KBM-7 (cell line): ENCODE results near the gene ARID5B.

Experiments
- DNase-seq: peaks from one replicate; pipeline ENCODE4 v3.0.0-alpha.2; 2015
- in situ Hi-C: fragments of 300-500 bp; cut with MboI; formaldehyde crosslinking; loops from 2 replicates; pipeline ENCODE4 v1.14.3; 2020; ENCODE audit warnings: low sequenced_read_pairs, low pct_unique_long_range_greater_than_20kb, mixed read lengths

ARID5B gene

DNA sequence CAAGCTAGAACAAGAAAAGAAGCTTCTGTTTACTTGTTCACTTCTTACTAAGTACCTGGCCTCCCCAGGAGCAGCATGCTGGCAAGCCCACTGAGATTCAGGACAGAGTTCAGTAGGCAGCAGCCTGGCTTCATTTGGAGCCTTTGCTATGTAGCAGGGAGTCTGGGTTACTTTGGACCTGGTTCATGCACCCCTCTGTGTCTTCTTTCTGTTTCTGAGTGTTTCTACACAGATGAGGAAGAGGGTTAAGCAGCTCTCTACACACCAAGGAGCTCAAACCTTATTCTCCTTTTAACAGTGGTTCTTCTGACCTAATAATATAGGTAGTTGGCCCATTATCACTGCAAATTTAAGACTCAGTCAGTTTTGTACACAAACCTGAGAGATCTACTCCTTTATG, 152.9 kb downstream of the ARID5B start:
- in situ Hi-C loops = no loop called here
- DNase-seq = no peak

DNA sequence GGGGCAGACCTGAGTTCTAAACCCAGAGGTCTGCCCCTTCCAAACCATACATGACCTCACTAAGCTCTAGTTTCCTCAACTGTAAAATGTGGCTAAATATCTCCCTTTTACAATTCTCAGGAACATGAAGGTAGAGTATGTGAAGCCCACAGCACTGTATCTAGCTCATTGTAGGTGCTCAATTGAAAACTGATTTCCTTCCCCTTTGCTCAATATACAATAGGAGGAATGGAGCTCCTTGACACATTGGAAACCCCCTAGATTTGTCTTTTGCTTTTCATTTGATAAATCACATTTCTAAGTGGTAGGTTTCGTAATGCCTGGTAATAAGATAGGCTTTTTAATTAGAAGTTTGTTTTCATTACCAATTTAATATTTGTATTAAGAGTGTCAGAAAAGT, 153.3 kb downstream of the ARID5B start:
- in situ Hi-C loops = no loop called here
- no peak for DNase-seq

DNA sequence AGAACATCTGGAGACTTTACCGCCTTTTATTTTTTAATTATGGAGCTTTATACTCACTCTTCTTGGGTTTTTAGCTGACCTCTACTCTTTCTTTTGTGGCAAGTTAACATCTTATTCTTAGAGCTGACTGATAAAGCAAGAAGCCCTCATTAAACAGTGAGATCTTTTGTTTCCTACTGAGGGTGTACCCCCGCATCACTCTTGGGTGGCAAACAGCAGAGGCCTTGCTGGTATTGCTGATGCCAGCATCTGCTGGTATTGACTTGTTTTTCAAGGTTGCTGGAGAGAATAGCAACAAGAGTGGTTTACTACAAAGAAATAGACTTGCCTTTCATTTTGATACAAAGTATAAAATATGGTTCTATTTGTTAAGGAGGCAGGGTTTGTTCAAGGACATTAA, 154.7 kb downstream of the ARID5B start:
- no peak for DNase-seq
- in situ Hi-C loops = no loop called here

DNA sequence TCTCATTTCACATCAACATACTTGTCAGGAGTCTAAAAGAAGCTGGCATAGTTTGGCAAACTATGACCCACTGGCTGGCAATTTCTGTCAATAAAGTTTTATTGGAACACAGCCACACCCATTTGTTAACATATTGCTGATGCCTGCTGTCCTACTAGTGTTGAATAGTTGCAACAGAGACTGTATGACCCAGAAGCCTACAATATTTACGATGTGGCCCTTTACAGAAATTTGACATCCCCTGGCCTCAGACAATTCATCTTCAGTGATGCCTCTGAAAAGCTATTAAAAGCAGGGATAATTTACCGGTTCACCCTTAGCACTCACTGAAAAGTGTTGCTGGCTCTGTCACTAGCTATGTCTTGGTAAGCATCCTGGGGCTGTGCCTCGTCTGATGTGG, 155.2 kb downstream of the ARID5B start:
- DNase-seq = no peak
- in situ Hi-C loops = no loop called here

DNA sequence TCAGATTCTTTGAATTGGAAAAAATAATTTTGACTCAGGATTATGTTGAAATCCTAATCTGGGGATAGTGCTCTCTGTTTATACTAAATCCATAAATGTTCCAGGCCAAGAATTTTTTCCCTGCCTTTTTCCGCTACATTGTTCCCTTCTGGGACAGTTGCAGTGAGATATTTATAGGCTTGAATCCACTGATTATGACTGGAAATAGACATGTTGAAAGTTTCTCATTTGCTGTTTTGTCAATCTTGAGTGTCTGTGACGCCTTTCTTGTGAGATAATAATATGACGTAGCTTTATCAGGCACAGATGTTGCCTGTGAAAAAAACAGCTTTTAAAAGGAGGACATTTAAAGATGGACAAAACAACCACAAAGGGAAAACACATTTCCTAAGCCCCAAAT, 155.9 kb downstream of the ARID5B start:
- no peak for DNase-seq
- in situ Hi-C loops = no loop called here

DNA sequence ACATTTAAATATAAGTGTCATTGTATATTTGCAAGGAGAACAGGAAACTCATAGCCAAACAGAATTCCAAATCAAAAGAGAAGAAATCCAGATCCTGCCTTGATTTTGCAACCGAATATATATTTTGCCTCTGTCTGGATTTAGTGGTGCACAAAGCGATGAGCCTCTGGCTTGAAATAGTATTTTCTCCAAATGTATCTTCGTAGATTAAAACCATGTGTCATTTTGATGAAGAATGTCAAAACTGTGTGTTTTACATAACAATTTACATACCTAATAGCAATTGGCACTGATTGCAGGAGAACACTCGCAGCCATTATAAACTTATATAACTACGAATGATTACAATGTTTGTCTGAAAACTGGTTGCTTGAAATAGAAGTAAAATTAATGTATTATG, 156.4 kb downstream of the ARID5B start:
- no peak for DNase-seq
- in situ Hi-C loops = no loop called here

DNA sequence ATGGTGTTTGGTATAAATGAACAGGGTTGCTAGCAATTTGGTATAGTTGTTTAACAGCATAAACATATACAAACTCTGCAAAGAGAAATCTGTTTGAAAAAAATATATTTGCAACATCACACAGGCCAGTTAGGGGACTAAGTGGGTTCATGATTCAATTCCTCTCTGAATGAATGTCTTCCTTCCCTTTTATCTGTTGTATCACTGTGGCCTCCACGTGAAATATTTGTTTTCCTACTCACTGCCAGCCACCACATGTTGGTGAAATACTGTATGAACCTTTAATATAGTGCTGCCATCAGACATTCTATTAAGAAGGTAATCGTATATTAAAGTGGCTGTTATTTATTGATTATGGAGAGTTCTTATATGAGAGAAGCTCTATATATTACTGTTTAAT, 157.0 kb downstream of the ARID5B start:
- in situ Hi-C loops = no loop called here
- DNase-seq = no peak

DNA sequence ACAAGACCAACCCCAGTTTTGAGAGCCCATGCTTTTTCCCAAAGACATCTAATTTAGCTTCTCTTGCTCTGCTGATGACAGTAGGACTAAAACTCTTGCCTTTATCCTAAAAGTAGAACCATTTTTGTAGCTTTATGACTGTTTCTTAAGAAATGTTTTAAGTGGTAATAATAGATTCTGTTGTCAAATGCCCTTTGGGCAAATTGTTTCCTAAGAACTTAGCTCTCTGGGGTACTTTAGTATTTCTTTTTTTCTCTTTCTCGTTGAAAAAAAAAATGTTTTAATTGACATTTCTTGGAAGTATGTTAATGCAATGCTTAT, 157.4 kb downstream of the ARID5B start:
- in situ Hi-C loops = no loop called here
- DNase-seq = no peak

DNA sequence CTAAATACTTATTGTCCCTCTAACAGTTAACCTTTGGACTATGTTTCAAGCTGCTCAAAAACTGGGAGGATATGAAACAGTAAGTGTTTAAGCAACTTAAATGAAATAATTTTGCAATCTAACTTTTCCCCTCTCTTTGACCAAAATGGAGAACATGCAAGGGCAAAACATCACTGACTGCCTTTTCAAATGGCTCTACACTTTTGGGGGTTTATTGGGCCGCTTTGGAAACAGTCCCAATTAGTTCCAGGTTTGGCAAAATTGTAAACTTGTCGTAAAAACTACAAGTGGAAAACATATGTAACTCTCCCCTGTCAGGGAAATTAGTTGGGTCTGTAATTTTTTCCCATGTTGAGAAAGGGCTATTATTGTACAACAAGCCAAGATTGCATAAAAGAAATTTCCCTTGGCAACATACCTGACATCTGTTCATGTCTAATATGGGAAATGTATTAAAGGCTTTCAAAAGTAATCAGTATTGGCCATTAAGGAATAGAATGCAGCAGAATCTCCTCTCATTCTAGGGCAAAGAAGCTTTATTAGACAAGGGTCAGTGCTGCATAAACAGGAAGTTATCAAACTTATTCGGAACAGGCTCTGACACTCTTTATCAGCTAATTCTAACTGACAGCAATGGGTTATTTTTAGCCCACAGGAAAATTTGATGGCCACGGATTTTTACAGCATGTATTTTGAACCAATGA, 157.9 kb downstream of the ARID5B start:
- in situ Hi-C loops = no loop called here
- no peak for DNase-seq

DNA sequence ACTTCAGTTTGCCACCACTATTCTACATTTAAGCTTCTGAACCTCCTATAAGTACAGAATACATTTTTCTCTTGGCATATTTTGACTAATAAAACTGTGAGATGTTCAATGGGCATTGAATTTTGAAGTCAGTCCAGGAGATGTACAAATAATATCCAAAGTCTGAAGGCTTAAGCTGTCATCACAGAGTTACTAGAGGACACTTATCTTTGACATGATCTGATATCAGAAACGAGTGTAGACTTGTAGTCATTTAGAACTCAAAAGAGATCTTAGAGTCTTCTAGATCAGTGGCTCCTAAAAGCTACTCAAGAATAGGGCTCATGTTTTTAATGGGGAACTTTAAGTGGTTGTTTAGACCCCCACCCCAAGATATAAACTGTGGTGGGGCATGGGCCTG, 160.5 kb downstream of the ARID5B start:
- DNase-seq = no peak
- in situ Hi-C loops = no loop called here

DNA sequence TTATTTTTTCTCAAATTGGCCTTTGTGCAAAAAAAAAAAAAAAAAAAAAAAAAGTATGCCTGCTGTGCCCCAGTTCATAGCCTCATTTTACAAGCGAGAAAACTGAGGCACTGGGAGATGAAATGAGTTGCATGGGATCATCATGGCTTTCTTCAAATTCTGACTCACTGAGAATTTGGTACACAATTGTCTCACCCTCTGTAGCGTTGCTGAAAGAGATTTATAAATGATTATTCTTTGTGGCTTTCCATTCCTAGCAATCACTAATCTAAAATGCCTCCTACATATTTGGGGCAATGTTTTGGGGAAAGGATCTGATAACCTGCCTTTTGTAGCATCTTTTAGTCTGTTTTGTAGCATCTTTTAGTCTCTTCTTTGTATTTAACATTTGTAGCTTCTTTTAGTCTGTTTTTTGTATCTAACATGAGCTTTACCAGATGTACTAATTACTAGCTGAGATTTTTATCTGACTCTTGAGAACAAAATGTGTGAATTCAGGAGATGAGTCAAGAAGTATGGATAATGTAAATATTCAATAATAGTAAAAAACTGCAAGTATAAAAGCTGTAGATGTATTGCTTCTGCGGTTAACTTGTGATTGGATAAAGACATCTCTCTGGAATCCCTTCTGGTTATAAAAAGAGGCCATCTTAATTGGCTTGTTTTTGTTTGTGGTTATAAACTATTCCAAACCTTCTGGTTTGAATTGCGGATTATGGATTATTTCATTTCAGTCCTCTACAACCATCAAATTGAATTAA, 161.4 kb downstream of the ARID5B start:
- no peak for DNase-seq
- in situ Hi-C loops = no loop called here

DNA sequence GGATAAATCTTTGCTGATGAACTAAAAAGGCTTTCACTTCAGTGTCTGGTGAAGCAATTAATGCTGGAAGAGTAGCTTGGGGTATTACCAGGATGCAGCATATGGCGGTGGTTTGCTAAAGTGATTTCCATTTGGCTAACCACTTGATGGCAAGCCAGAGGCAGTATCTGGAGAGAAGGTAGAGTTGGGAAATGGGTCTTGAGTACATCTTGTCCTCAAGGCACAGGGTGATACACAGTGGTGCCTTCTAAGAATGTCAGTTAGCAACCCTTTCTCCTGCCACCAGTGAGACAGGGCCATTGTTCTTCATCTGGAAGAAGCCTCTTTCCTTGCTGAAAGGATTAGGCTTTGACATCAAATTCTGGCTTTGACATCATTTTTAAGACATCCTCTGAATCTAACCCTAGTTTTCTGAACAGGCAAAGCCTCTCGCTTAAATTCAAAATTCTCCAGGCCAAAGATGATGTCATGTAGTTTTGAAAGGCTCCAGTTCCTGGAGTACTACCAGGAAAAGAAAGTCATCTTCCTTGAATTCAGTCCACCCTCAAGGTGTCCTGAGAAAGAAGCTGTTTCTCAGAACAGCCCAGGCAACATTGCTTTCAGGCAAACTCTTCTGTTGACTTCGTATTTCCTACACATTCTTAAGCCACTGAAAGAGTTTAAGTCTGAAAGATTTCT, 162.4 kb downstream of the ARID5B start:
- in situ Hi-C loops = no loop called here
- DNase-seq = no peak

DNA sequence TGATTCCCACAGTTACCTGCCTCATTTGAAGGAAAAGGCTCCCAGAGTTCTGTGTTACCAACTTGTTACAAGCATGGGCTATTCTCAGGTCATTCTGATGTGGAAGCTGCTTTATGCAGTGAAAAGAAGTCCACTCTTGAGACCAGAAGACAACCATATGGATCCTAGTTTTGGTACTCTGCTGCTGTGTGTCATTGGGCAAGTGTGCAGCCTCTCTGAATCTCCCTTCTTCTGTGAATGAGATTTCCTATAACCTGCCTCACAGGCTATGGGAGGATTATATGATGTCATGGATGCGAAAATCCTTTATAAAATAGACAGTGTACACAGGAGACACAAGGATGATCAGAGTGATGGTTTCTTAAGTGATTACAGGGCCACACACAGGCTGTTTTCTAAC, 166.1 kb downstream of the ARID5B start:
- in situ Hi-C loops = no loop called here
- no peak for DNase-seq

DNA sequence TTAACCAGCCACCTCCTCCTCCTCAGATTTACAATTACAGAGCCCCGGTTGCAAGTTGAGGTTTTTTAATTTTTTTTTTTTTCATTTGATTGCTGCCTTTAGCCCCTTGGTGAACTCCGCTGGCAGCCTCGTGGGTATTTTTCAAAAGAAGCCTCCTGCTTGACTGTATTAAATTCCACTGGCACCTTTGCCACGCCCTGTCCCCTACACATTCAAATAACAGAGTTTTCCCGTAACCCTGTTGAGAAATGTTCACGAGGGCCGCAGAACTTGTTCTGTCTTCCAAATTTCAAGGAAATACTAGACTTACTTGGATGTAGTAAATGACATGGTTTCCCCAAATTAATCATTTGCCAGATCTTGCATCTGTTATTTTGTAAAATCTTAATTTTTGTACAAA, 167.0 kb downstream of the ARID5B start:
- in situ Hi-C loops = no loop called here
- DNase-seq = no peak

DNA sequence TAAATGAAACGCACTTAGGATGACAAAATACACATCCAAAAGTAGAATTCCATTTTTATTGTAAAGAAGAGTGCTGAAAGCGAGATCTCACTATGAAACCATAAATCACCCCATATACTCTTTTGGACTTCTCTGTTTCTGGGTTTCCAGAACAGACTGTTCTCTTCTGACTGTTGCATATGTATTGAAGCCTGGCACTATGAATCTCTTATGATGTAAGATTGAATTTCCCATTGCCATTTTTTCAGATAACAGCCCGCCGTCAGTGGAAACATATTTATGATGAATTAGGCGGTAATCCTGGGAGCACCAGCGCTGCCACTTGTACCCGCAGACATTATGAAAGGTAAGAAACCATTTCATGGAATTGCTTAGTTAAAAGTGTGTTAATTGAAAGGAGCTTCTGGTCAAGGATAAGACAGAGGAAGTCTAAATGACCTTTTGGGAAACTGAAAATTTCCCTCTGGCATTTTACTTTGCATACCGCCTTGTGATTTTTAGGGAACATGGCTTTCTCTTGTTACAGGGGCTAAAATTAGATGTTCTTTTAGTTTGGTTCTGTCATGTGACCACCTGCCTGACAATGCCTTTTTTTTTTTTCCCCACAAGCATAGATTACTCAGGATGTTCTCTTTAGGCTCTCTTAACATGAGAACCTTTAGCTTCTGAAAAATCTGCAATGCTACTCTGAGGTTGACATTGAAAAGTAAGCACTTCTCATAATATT, 168.1 kb downstream of the ARID5B start:
- no peak for DNase-seq

DNA sequence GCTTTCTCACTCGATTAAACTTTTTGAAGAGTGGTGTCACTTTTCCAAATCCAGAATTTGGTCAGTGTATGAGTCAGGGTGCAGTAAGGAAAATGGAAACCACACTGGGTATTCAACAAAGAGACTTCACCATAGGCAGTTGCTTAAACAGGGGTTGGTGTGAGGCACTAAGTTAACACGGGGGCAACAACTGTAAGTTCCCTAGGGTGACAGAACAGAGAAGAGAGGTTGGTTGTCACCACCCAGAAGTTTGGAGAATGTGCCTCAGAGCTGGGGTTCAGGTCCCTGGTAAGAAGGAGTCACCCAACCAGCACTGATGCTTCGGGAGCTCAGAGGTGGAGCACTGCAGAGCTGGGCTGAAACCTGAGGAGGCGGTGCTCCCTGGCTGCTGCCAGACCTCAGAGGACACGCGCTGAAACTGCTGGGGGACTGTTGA, 170.4 kb downstream of the ARID5B start:
- in situ Hi-C loops = no loop called here
- no peak for DNase-seq

More for the DNA sequence above, 168.1 kb downstream of the ARID5B start:
- in situ Hi-C loops = no loop called here

DNA sequence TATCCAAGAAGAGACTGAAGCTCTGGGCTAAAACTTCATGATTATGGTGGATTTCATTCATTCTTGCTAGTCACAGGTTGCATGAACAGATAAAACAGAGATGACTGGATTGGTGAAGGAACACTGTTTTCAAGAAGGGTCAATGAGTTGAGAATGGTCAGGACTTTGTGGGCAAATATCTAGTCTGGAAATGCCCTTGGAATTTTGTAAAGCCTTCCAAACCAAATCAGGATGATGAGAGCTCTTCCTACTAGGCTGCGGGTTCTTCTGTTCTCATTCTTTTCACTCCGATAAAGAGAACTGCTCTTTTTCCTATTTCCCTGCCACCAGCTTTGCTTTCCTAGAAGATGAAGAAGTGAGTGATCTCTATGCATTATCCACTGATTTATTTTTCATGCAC, 171.4 kb downstream of the ARID5B start:
- DNase-seq = no peak
- in situ Hi-C loops = no loop called here

DNA sequence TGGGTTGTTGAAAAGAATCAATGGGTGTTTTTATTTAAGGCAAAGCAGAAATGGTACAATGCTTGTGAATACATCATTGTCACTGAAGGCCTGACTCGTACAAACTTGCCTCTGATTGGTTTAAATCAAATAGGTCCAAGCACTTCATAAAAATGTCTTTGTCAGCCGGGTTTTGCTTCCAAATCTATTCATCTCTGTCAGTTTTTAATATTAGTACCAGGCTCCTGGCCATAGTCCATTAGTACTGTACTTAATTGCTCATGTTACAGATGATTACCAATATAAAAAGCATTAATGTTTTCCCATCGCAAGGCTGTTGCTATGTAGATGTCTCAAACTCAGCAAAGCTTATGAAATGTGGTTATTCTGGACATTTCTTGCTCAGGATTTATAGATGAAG, 171.9 kb downstream of the ARID5B start:
- DNase-seq = no peak
- in situ Hi-C loops = no loop called here

DNA sequence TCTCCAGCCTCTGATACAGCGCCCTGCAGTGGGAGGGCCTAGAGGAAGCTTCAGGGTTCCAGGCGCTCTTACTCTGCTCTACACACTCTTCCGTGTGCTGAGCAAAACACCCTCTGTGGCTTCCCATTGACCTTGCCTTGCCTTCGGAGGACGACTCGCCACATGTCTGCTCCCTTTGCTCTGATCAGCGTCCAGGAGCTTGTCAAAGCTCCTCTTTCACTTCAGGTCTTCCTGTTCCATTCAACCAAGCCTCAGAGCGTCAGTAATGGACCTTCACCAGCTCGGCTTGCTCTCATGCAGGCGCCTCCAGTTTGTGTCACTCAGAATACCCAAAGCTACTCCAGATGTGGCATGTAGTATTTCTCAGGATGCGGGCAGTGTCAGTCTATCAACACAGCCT, 173.9 kb downstream of the ARID5B start:
- in situ Hi-C loops = no loop called here
- DNase-seq = no peak

DNA sequence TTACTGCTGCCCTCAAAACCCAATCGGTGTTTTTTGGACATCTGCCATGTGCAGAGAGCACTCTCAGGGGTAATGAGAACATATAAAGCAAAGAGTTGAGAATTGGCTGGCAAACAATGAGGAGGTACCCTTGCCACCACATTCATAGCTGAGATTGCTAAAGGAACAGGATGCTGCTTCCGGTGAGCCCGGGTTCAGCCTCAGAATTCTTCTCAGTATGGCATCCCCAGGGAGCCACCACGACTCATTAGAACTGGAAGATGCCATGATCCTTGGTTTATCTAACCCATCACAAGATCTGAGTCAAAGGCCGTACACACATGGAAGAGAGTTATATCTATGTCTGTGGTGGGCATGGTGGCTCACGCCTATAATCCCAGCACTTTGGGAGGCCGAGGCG, 174.4 kb downstream of the ARID5B start:
- no peak for DNase-seq
- in situ Hi-C loops = no loop called here
